Heart right ventricle (tissue), 16 donors: Measurements from ENCODE around the gene UPK1A. TPM values are rescaled to one million over a fixed set of nuclear protein-coding genes. Genes with fewer than 3 reads are reported as not detected.
A peak's percentile ranks its signal among the peaks of the same experiment; 100 is the strongest.
"Not testable (repeated sequence)": the region's sequence is repeated elsewhere in the genome, so short reads cannot be mapped to it uniquely, and the experiment has no call there.

ENCODE experiments used
- ATAC-seq, 8 donors: fragments of 200-7000 bp; cut with Tn5 transposase; one replicate each; pipeline ENCODE4 v1.9.1; 2020; ENCODE audit warnings: mild to moderate bottlenecking in 8 of 8, moderate library complexity in 8 of 8, moderate number of reproducible peaks in 1 of 8
- DNase-seq, 2 donors: peaks; one replicate each; pipeline ENCODE4 v3.0.0-alpha.2; 2020
- H3K27ac ChIP-seq, 10 donors: fragments of 200-600 bp; sonication (generic) in 2 of 10; one replicate each; pipeline versions ENCODE4 v1.5.0 to v1.8.0; 2020 to 2022; ENCODE audit warnings: mild to moderate bottlenecking in 3 of 10
- H3K27me3 ChIP-seq, 7 donors: fragments of 200-600 bp; one replicate each; pipeline ENCODE4 v1.8.0; 2021 to 2022; ENCODE audit warnings: mild to moderate bottlenecking in 2 of 7
- H3K36me3 ChIP-seq, 9 donors: fragments of 200-600 bp; sonication (generic) in 1 of 9; one replicate each; pipeline versions ENCODE4 v1.5.0 to v1.8.0; 2020 to 2022; ENCODE audit warnings: mild to moderate bottlenecking in 2 of 9
- H3K4me1 ChIP-seq, 9 donors: fragments of 200-600 bp; sonication (generic) in 1 of 9; one replicate each; pipeline versions ENCODE4 v1.5.0 to v1.8.0; 2020 to 2022; ENCODE audit warnings: mild to moderate bottlenecking in 4 of 9
- H3K4me3 ChIP-seq, 10 donors: fragments of 200-600 bp; sonication (generic) in 2 of 10; one replicate each; pipeline versions ENCODE4 v1.5.0 to v1.8.0; 2020 to 2022; ENCODE audit warnings: mild to moderate bottlenecking in 7 of 10, moderate library complexity in 2 of 10
- H3K9me3 ChIP-seq, 11 donors: fragments of 200-600 bp in 10 of 11; sonication (generic) in 2 of 11; one replicate each; pipeline versions ENCODE4 v1.5.0 to v1.8.0; 2013 to 2022; ENCODE audit warnings: mild to moderate bottlenecking in 2 of 11, control low read depth in 1 of 11, moderate library complexity in 1 of 11
- CTCF ChIP-seq, 9 donors: fragments of 200-600 bp; sonication (generic) in 2 of 9; IDR thresholded peaks; one replicate each; pipeline versions ENCODE4 v1.5.0 to v1.8.0; 2021 to 2022; ENCODE audit warnings: antibody characterized with exemption in 9 of 9, mild to moderate bottlenecking in 5 of 9, moderate library complexity in 1 of 9
- WGBS, 2 donors: extraction: QIAGEN DNeasy Blood & Tissue Kit; methylation state at CpG; one replicate each; pipeline ENCODE4 v1.1.7; 2013; ENCODE audit warnings: inconsistent platforms in 1 of 2; 5-methylcytosine and 5-hydroxymethylcytosine counted together
- intact Hi-C, 10 donors: fragments of 100-400 bp; cut with DNase I; formaldehyde crosslinking; loops; one replicate each; pipeline versions ENCODE4 v1.11.1 to v1.14.2; 2022
- polyA plus RNA-seq, 2 donors: library from polyadenylated mRNA; stranded (reverse); fragments of 200-250 nt; gene quantifications; one replicate each; pipeline ENCODE4 v1.2.3, GENCODE V29; 2013
- total RNA-seq, 10 donors: library from RNA; stranded (reverse); fragmentation: NEBNext Ultra II Directional in 3 of 10; extraction: Animal tissue kit (Norgen Biotek cat#: 25700) in 3 of 10; gene quantifications; one replicate each; pipeline versions ENCODE4 v1.2.1 to v1.2.4, GENCODE V29; 2021 to 2023
- donor health status: Arrhythmogenic right ventricular cardiomyopathy.
- donor health status: ischemic (EF 13 %, LVEDD 7.1; RV severe dilation, severe dysfunction).
- donor health status: healthy with polysubstance abuse.
- donor health status: DM: no; HTN: yes; CAD: no.
- donor health status: DM: no; HTN: no; CAD: no.
- donor health status: ischemic (EF 25% LVEDD 6.9; RV normal size, moderate dysfunction).
- donor health status: ischemic (EF 25% LVEDD 5.7; RV mildly dilated, moderate dysfunction).
- donor health status: healthy.
- donor health status: DM: yes; HTN: yes; CAD: no.
- donor health status: Ischemic cardiomyopathy.
- donor health status: ischemic (EF 35%, LVEDD 5.7; RV mildly dilated, moderate dysfunction).
- donor health status: nonischemic (EF 11% LVEDD 7.7; RV severe dilation, severe dysfunction).
- donor health status: DM: yes; HTN: yes; CAD: no.
- donor health status: PGD.
- donor health status: ischemic (EF 29% LVEDD 5.4; RV normal size, mild dysfunction).
- donor health status: nonischemic (EF 23%, LVEDD 6.1; RV moderate dilation, normal function).

UPK1A gene
- total and polyA plus RNA-seq, 12 donors = 0.03 to 0.38 TPM; not detected in 10

GRCh38 chr19:35689836-35690235 lies 23.5 kb downstream of the UPK1A start:
- no peak for TF ChIP-seq CTCF (IDR thresholded peaks at IDR 0.05)
- 40 to 59% methylated on average over 4 of the region's 4 CpGs for WGBS, 2 donors
- intact Hi-C loops = loop anchor here in 4 of 10 donors (5.0 to 10.0 kb wide), 3 partner anchors 125 to 242 kb away; partner anchors contain the start of gene PRODH2 (in 2 of the 4)

GRCh38 chr19:35691106-35691505 lies 24.8 kb downstream of the UPK1A start:
- not testable (repeated sequence) for DNase-seq, H3K36me3 ChIP-seq, H3K4me3 ChIP-seq, H3K4me1 ChIP-seq, ATAC-seq, H3K9me3 ChIP-seq, H3K27ac ChIP-seq
- WGBS, 2 donors = 93 to 94% methylated on average over 30 to 37 of the region's 37 CpGs
- H3K27me3 ChIP-seq = peaks cover 0 to 12% (median 0%) of the 10 kb centered on the region in 7 donors
- intact Hi-C loops = loop anchor here in 4 of 10 donors (5.0 to 10.0 kb wide), 3 partner anchors 124 to 241 kb away; partner anchors contain the start of gene PRODH2 (in 2 of the 4)

More at GRCh38 chr19:35689836-35690235, 23.5 kb downstream of the UPK1A start:
- Histone ChIP-seq H3K36me3 (no peaks in the 10 kb centered on the region), H3K27ac (no peak overlapping the region), H3K4me3 (no peak overlapping the region), H3K4me1 (peaks cover 0 to 4% (median 0%) of the 10 kb centered on the region in 9 donors), H3K9me3 (no peaks in the 10 kb centered on the region), H3K27me3 (peaks cover 0 to 12% (median 0%) of the 10 kb centered on the region in 7 donors)
- DNase-seq = no peak
- no peak for ATAC-seq

GRCh38 chr19:35692010-35692409 lies 25.7 kb downstream of the UPK1A start:
- H3K36me3 ChIP-seq = no peaks in the 10 kb centered on the region
- H3K4me1 ChIP-seq = peaks cover 0 to 4% (median 0%) of the 10 kb centered on the region in 9 donors
- peaks cover 0 to 12% (median 0%) of the 10 kb centered on the region in 7 donors for H3K27me3 ChIP-seq
- no peak overlapping the region for H3K27ac ChIP-seq
- DNase-seq (no peak), ATAC-seq (no peak)
- intact Hi-C loops = loop anchor here in 5 of 10 donors (2.0 to 10.0 kb wide), 4 partner anchors 123 to 240 kb away; partner anchors contain the start of gene PRODH2 (in 2 of the 5)
- no peaks in the 10 kb centered on the region for H3K9me3 ChIP-seq
- WGBS, 2 donors = 78 to 87% methylated on average over 11 of the region's 11 CpGs
- TF ChIP-seq CTCF (IDR thresholded peaks at IDR 0.05) = no peak
- H3K4me3 ChIP-seq = no peak overlapping the region

- no peaks in the 10 kb centered on the region for H3K36me3 ChIP-seq
- peaks cover 0 to 4% (median 0%) of the 10 kb centered on the region in 9 donors for H3K4me1 ChIP-seq
- no peak overlapping the region for H3K27ac ChIP-seq
- no peaks in the 10 kb centered on the region for H3K9me3 ChIP-seq
- H3K27me3 ChIP-seq = peaks cover 0 to 9% (median 0%) of the 10 kb centered on the region in 7 donors
- no peak overlapping the region for H3K4me3 ChIP-seq
- ATAC-seq = peak in 6 of 8 donors; percentile 12 to 66 (median 20)
- WGBS, 2 donors = 15 to 17% methylated on average over 8 of the region's 8 CpGs
- no peak for DNase-seq
- intact Hi-C loops = loop anchor here in 7 of 10 donors (1.0 to 10.0 kb wide), 6 partner anchors 23 to 239 kb away; partner anchors contain the start of gene PRODH2 (in 2 of the 7)
- no peak for TF ChIP-seq CTCF (IDR thresholded peaks at IDR 0.05)
These were observed 27.1 kb downstream of the UPK1A start for GRCh38 chr19:35693422-35693821.
